ENCODE measurements around the gene CBX1. TPM values are rescaled to one million over a fixed set of nuclear protein-coding genes. Genes with fewer than 3 reads are reported as not detected.

Gene CBX1
- total and polyA plus RNA-seq, 10 of the 15 experiments (the other 5 are each of a cell fraction or from before 2014, with no cell fraction given): 11.8 to 99.2 (median 43.5) TPM

- WGBS (ENCODE audit: insufficient coverage, insufficient replicate concordance, low lambda C conversion rate, missing lambda C conversion rate): 97% methylated on average over 32 of the region's 32 CpGs
- Histone ChIP-seq H3K4me3 (no peak overlapping the region), H3K4me1 (ENCODE audit: control insufficient read depth, insufficient read depth, low read length) (peaks cover 17% of the 10 kb centered on the region), H2AFZ (ENCODE audit: control insufficient read depth, low read depth, low read length) (no peak overlapping the region), H4K20me1 (ENCODE audit: control insufficient read depth, insufficient read depth) (no peaks in the 10 kb centered on the region), H3K27me3 (replicated peaks in 1 of 2; ENCODE audit: control insufficient read depth in 2 of 2, insufficient read depth in 2 of 2, low read length in 1 of 2) (no peaks in the 10 kb centered on the region), H3K9ac (ENCODE audit: control insufficient read depth, insufficient read depth, low read length) (no peak overlapping the region), H3K79me2 (ENCODE audit: control insufficient read depth, insufficient read depth, low read length) (peaks cover 39% of the 10 kb centered on the region), H3K36me3 (ENCODE audit: control insufficient read depth in 2 of 2, insufficient read depth in 2 of 2, low read length in 1 of 2) (peaks cover 37 to 48% of the 10 kb centered on the region in 2 experiments), H3K4me2 (ENCODE audit: control insufficient read depth, insufficient read depth) (no peak overlapping the region), H3K27ac (ENCODE audit: control insufficient read depth, insufficient read depth) (no peak overlapping the region), H3K9me3 (replicated peaks; ENCODE audit: control insufficient read depth, insufficient read depth, low read length) (no peaks in the 10 kb centered on the region)
- ChIA-PET CTCF (interaction anchor here (1.3 to 7.2 kb wide), 4 partner anchors 9 to 33 kb away, joined by 5 to 43 read pairs (median 21); no protein-coding TSS in a partner anchor), POLR2A (interaction anchor here (1.6 to 2.2 kb wide), 2 partner anchors 10 to 32 kb away, joined by 3 to 15 read pairs; partner anchors contain the start of gene NFE2L1), RAD21 (ENCODE audit: unreplicated experiment) (interaction anchor here (5.7 kb wide), 1 partner anchor 33 kb away, joined by 32 read pairs; no protein-coding TSS in a partner anchor), SMC1A (ENCODE audit: uncharacterized antibody, unreplicated experiment) (interaction anchor here (1.0 to 3.9 kb wide), 5 partner anchors 10 to 28 kb away, joined by 3 to 15 read pairs (median 5); no protein-coding TSS in a partner anchor)
- BruUV-seq (replicated peaks): TSS peak; percentile 38
- in situ Hi-C loops (cut with MboI): no loop called here
- no peak for TF ChIP-seq KLF5 (IDR thresholded peaks at IDR 0.05; ENCODE audit: partially characterized antibody)
- TF ChIP-seq POLR2A (IDR thresholded peaks at IDR 0.05; ENCODE audit: low read depth, low read length): peak; percentile 33; the same call in 1 of the 2 replicates
- TF ChIP-seq BCLAF1 (IDR thresholded peaks at IDR 0.05): no peak
- ATAC-seq: no peak
- FAIRE-seq: no peak
- intact Hi-C loops (cut with micrococcal nuclease; ENCODE audit: unreplicated experiment): no loop called here
- no peak for DNase-seq (ENCODE audit: low read depth, low spot score)
These were observed 42.1 kb downstream of the CBX1 start for GRCh38 chr17:48059125-48059668.
